ENCODE results near the gene MAP3K9. TPM values are rescaled to one million over a fixed set of nuclear protein-coding genes. Genes with fewer than 3 reads are reported as not detected.

Gene MAP3K9
- total RNA-seq, 1 donor from 2014 or later: 31.8 TPM

GRCh38 chr14:70713511-70713916 lies 95.8 kb downstream of the MAP3K9 start:
- Mint-ChIP-seq H3K4me1 (ENCODE audit: low read depth) (peaks cover 17% of the 10 kb centered on the region), H3K36me3 (ENCODE audit: insufficient read depth) (no peaks in the 10 kb centered on the region), H3K27me3 (peaks cover 4% of the 10 kb centered on the region), H3K27ac (no peak overlapping the region), H3K9me3 (ENCODE audit: low read depth) (no peaks in the 10 kb centered on the region), H3K4me3 (ENCODE audit: low read depth) (no peak overlapping the region)
- no peak for DNase-seq (ENCODE audit: low spot score, unreplicated experiment)
- TF ChIP-seq CTCF (IDR thresholded peaks at IDR 0.05; ENCODE audit: unreplicated experiment): no peak

DNA sequence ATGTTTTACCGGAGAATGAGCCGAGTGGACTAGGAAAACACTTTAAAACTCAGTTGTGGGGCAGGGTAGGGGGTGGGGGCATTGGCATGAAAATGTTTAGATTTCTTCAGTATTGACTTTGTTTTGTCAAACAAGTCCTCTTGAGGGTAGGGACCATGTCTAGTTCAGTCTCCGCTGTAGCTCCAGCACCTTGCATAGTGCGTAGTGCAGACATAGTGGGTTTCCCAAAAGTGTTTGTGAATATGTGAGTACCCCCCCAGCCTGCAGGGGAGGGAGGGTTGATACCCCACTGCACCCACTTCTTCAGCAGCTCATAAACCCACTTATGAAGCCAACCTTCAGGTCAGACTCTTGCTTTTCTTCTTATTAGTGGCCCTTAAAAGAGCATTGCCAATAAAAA lies 96.2 kb downstream of the MAP3K9 start:
- H3K27ac Mint-ChIP-seq: no peak overlapping the region
- peaks cover 4% of the 10 kb centered on the region for H3K27me3 Mint-ChIP-seq
- peaks cover 17% of the 10 kb centered on the region for H3K4me1 Mint-ChIP-seq (ENCODE audit: low read depth)
- DNase-seq (ENCODE audit: low spot score, unreplicated experiment): no peak
- no peaks in the 10 kb centered on the region for H3K36me3 Mint-ChIP-seq (ENCODE audit: insufficient read depth)
- no peak overlapping the region for H3K4me3 Mint-ChIP-seq (ENCODE audit: low read depth)
- no peaks in the 10 kb centered on the region for H3K9me3 Mint-ChIP-seq (ENCODE audit: low read depth)
- no peak for TF ChIP-seq CTCF (IDR thresholded peaks at IDR 0.05; ENCODE audit: unreplicated experiment)

GRCh38 chr14:70711451-70711850 lies 97.9 kb downstream of the MAP3K9 start:
- H3K36me3 Mint-ChIP-seq (ENCODE audit: insufficient read depth): no peaks in the 10 kb centered on the region
- H3K9me3 Mint-ChIP-seq (ENCODE audit: low read depth): no peaks in the 10 kb centered on the region
- peaks cover 9% of the 10 kb centered on the region for H3K4me1 Mint-ChIP-seq (ENCODE audit: low read depth)
- no peak for DNase-seq (ENCODE audit: low spot score, unreplicated experiment)
- H3K4me3 Mint-ChIP-seq (ENCODE audit: low read depth): no peak overlapping the region
- H3K27ac Mint-ChIP-seq: no peak overlapping the region
- peaks cover 4% of the 10 kb centered on the region for H3K27me3 Mint-ChIP-seq
- TF ChIP-seq CTCF (IDR thresholded peaks at IDR 0.05; ENCODE audit: unreplicated experiment): no peak

DNA sequence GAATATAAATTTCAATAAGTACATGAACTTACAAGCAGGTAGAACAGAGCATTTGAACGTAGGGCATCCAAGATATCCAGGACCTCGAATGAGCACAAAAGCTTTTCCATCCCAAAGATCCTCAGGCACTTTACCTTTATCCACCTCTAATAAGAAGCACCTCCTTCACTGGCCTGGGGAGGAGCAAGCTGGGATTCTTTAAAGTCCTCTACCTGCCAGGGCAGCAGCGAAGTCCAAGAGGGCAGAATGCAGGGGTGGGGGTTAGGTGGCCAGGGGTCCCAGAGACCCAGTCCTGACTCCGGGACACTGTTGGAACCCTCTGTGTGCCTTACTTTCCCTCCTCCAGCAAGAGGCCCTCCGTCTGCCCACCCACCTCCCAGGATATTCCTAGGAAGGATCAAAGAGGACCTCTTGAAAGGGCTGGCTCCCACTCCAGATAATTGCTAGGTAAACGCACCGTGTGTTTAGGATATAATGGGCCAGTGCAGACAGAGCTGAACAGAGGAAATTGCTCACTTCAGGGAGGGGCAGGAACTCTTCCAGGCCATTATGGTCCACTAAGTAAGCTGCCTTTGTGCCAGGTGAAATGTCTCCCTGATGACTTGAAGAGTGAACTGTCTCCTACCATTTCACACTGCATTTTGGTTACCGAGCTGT lies 99.5 kb downstream of the MAP3K9 start:
- H3K4me3 Mint-ChIP-seq (ENCODE audit: low read depth): no peak overlapping the region
- H3K27me3 Mint-ChIP-seq: peaks cover 9% of the 10 kb centered on the region
- DNase-seq (ENCODE audit: low spot score, unreplicated experiment): no peak
- no peak overlapping the region for H3K27ac Mint-ChIP-seq
- H3K9me3 Mint-ChIP-seq (ENCODE audit: low read depth): no peaks in the 10 kb centered on the region
- no peaks in the 10 kb centered on the region for H3K36me3 Mint-ChIP-seq (ENCODE audit: insufficient read depth)
- TF ChIP-seq CTCF (IDR thresholded peaks at IDR 0.05; ENCODE audit: unreplicated experiment): no peak
- H3K4me1 Mint-ChIP-seq (ENCODE audit: low read depth): peaks cover 9% of the 10 kb centered on the region

GRCh38 chr14:70708717-70709570 lies 100.4 kb downstream of the MAP3K9 start:
- H3K4me1 Mint-ChIP-seq (ENCODE audit: low read depth): peaks cover 8% of the 10 kb centered on the region
- peaks cover 9% of the 10 kb centered on the region for H3K27me3 Mint-ChIP-seq
- no peak overlapping the region for H3K27ac Mint-ChIP-seq
- H3K36me3 Mint-ChIP-seq (ENCODE audit: insufficient read depth): no peaks in the 10 kb centered on the region
- no peaks in the 10 kb centered on the region for H3K9me3 Mint-ChIP-seq (ENCODE audit: low read depth)
- DNase-seq (ENCODE audit: low spot score, unreplicated experiment): no peak
- H3K4me3 Mint-ChIP-seq (ENCODE audit: low read depth): no peak overlapping the region
- TF ChIP-seq CTCF (IDR thresholded peaks at IDR 0.05; ENCODE audit: unreplicated experiment): no peak

Data from progenitor cell of endocrine pancreas (in vitro differentiated cells).